WI38 (cell line): ENCODE measurements around the gene KCNK3.

Experiments used
- H3K4me3 ChIP-seq: 2 replicates; pipeline ENCODE4 v1.5.1; 2011; ENCODE audit warnings: low read depth, mild to moderate bottlenecking, control low read depth, low read length
- CTCF ChIP-seq: IDR thresholded peaks from 2 replicates; pipeline ENCODE4 v1.5.1; 2012; ENCODE audit warnings: low read depth, mild to moderate bottlenecking, control low read depth, low read length

Gene KCNK3

GRCh38 chr2:26720322-26721114, 28.0 kb downstream of the KCNK3 start:
- no peak overlapping the region for H3K4me3 ChIP-seq
- no peak for TF ChIP-seq CTCF

DNA sequence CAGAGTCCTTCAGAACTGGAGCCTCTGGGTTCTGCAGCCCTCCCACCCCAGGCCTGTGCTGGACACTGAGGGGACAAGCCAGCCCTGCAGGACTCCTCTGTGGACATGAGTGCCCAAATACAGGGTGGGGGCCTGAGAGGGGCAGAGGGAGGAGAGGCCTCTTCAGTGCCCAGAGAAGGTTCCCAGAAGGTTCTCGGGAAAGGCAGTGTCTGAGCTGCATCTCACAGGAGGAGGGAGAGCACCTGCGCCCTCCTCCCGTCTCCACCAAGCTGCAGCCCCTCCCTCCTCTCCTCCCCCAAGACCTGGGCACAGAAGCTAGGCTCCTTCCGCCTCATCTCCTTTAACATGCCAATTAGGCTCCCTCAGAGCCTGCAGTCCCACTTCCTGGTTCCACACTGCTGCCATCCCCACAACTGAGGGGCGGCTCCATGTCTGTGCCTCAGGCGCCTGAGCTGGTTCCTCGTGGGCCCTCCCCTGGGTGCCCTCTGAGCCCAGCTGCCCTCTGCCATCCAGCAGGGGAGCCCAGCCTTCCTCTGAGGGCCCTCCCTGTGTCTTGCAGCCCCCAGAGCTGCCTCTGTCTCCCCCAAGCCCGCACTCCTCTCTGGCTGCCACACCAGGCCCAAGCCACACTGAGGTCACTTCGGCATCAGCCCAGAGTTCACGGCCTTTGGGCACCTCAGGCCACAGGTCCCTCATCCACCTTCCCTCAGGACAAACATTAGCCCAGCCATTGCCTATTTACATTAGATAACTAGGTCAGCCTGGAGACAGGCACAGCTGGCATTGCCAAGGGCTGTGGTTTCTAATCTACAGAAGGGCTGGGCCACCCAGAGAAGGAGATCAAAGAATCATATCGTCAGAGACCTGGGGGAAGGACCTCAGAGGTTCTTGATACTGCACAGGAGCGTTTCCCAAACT, 28.9 kb downstream of the KCNK3 start:
- H3K4me3 ChIP-seq, result no peak overlapping the region

GRCh38 chr2:26722328-26722727, 29.8 kb downstream of the KCNK3 start:
- no peak for TF ChIP-seq CTCF
- H3K4me3 ChIP-seq, result no peak overlapping the region

More for the DNA sequence above, 28.9 kb downstream of the KCNK3 start:
- no peak for TF ChIP-seq CTCF

GRCh38 chr2:26722911-26723310, 30.4 kb downstream of the KCNK3 start:
- no peak for TF ChIP-seq CTCF
- H3K4me3 ChIP-seq, result no peak overlapping the region

DNA sequence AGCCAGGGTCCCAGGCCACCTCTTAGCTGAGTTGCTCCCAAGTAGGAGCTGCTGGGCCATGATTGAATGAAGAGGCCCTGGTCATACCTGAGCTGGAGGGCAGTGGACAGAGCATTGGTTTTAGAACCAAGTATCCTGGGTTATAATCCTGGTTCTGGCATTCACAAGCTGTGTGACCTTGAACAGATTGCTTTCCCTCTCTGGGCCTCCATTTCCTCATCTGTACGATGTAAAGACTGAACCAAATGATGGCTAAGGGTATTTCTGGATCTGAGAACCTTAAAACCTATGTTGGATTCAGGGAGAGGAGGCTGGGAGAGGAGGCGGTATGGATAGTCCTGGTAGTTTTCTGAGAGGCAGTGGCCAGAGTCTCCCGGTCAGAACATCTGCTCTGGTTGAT, 31.0 kb downstream of the KCNK3 start:
- H3K4me3 ChIP-seq, result no peak overlapping the region
- no peak for TF ChIP-seq CTCF

DNA sequence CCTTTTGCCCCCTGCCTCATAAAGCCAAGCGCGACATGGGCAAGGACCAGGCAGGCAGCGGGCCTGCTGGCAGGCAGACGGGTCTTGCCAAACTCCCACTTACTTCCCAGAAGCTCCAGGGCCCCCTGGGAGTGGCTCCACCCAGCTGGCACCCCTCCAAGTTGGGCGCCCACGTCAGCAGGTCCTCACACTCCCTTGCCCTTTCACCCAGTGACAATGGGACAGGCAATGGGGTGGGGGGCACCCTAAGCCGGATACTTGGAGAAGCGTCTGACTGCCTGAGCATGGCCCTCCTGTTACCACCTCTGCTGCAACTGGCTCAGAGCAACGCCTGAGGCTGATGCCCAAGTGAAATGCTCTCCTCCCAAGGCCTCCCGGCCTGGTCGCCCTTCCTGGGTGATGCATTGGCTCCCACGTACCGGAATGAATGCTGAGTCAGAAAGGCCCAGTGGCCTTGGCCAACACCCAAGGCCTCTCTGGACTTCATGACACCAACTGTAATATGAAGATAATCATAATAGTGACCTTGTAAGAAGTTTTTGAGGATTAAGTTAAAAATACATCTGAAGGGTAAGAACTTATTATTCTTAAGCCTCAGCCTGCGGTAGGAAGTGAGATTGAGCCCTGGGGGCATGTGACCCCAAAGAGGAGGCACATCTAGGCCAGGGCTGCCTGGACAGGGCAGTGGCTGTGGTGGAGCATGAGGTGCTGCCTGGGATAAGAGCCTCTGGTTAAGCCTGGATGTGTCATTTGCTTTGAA, 31.6 kb downstream of the KCNK3 start:
- no peak for TF ChIP-seq CTCF
- H3K4me3 ChIP-seq, result no peak overlapping the region
